NK-92 (cell line): Measurements from ENCODE around the gene MXI1.
"Not testable (repeated sequence)": the region's sequence is repeated elsewhere in the genome, so short reads cannot be mapped to it uniquely, and the experiment has no call there.

Experiments
- DNase-seq: peaks from one replicate; lab custom pipeline; 2025; ENCODE audit not compliant: unreplicated experiment; lab: John Stamatoyannopoulos, UW

MXI1 gene

GRCh38 chr10:110312206-110312605, 104.8 kb downstream of the MXI1 start:
- DNase-seq: no peak

GRCh38 chr10:110313674-110314073, 106.3 kb downstream of the MXI1 start:
- no peak for DNase-seq

GRCh38 chr10:110317866-110318850, 110.8 kb downstream of the MXI1 start:
- DNase-seq: no peak

- DNase-seq: no peak
Observed at GRCh38 chr10:110321869-110322620, 114.6 kb downstream of the MXI1 start.

GRCh38 chr10:110323503-110323902, 116.1 kb downstream of the MXI1 start:
- DNase-seq: no peak

GRCh38 chr10:110324201-110324804, 116.9 kb downstream of the MXI1 start:
- DNase-seq: no peak

- no peak for DNase-seq
Observed at GRCh38 chr10:110324805-110325280, 117.4 kb downstream of the MXI1 start.

- DNase-seq: no peak
Observed at GRCh38 chr10:110326351-110327032, 119.1 kb downstream of the MXI1 start.

GRCh38 chr10:110327262-110327914, 120.0 kb downstream of the MXI1 start:
- no peak for DNase-seq

GRCh38 chr10:110330675-110331074, 123.3 kb downstream of the MXI1 start:
- DNase-seq: no peak

GRCh38 chr10:110331226-110331795, 123.9 kb downstream of the MXI1 start:
- DNase-seq: not testable (repeated sequence)

GRCh38 chr10:110334061-110334656, 126.8 kb downstream of the MXI1 start:
- DNase-seq: no peak

GRCh38 chr10:110335314-110336064, 128.1 kb downstream of the MXI1 start:
- DNase-seq: no peak

GRCh38 chr10:110336111-110336721, 128.8 kb downstream of the MXI1 start:
- no peak for DNase-seq
